AG04450 (cell line): ENCODE data around the gene PDE4D. TPM values are rescaled to one million over a fixed set of nuclear protein-coding genes. Genes with fewer than 3 reads are reported as not detected.

Experiments used
- CTCF ChIA-PET: fragments of 300-600, 350-600 bp; formaldehyde crosslinking; extraction: SDS; loops from one replicate; lab custom pipeline; 2022; ENCODE audit warnings: antibody characterized with exemption, inconsistent platforms; lab: Charles Lee
- POLR2A ChIA-PET: fragments of 350-600 bp; formaldehyde crosslinking; extraction: SDS; loops from one replicate; lab custom pipeline; 2021; ENCODE audit warnings: antibody characterized with exemption, inconsistent platforms; lab: Yijun Ruan, JAX
- DNase-seq: peaks from one replicate; pipeline ENCODE4 v3.0.0-alpha.2; 2011; ENCODE audit warnings: low read depth, low spot score
- H3K27ac ChIP-seq: one replicate; pipeline ENCODE4 v1.5.1; 2012; ENCODE audit warnings: low read depth, low read length, control low read depth
- H3K27me3 ChIP-seq: one replicate; pipeline ENCODE4 v1.6.0; 2012; ENCODE audit warnings: low read length; ENCODE audit not compliant: control insufficient read depth, insufficient read depth
- H3K4me3 ChIP-seq: 2 replicates; pipeline ENCODE4 v1.5.1; 2011; ENCODE audit warnings: mild to moderate bottlenecking, low read depth, low read length, control low read depth
- H3K9me3 ChIP-seq: 2 replicates; pipeline ENCODE4 v1.5.1; 2012; ENCODE audit warnings: low read length; ENCODE audit not compliant: control insufficient read depth, insufficient read depth
- polyA plus RNA-seq: library from polyadenylated mRNA; depleted of rRNA; stranded (reverse); fragments of >200 nt; gene quantifications from 2 replicates; pipeline ENCODE4 v1.2.3, GENCODE V29; 2011
- TF ChIP-seq, protein P1 (sequence below): IDR thresholded peaks from 2 replicates; pipeline ENCODE4 v1.5.1; 2011; ENCODE audit warnings: low read depth, low read length, control low read depth, inconsistent platforms

Gene PDE4D
- polyA plus RNA-seq, 1 experiment, result 12.0 TPM

DNA sequence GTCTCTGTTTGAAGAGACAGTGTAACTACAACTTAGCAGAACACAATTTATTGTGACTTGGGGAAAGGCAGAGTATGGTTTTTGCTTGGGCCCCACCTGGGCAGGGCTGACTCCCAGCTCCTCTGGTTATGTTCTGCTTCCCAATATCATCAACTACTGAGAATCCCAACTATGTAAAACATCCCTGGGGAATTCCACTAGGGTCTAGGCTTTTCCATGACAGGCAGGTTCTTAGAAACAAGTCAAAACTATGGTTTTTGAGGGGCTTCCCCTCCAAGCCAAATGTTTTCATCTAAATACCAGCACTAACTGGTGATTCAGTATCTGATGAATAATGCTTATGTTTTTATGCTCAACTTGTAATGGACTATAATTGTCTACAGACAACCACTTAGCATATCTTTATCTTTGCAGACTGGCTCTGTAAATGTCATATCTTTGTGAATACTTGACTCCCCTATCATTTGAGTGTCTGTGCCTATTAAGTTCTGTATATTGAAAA, 409.5 kb downstream of the PDE4D start:
- DNase-seq, result no peak
- CTCF ChIA-PET, result no interaction called here
- POLR2A ChIA-PET, result no interaction called here
- no peak overlapping the region for H3K4me3 ChIP-seq
- TF ChIP-seq, protein P1, sequence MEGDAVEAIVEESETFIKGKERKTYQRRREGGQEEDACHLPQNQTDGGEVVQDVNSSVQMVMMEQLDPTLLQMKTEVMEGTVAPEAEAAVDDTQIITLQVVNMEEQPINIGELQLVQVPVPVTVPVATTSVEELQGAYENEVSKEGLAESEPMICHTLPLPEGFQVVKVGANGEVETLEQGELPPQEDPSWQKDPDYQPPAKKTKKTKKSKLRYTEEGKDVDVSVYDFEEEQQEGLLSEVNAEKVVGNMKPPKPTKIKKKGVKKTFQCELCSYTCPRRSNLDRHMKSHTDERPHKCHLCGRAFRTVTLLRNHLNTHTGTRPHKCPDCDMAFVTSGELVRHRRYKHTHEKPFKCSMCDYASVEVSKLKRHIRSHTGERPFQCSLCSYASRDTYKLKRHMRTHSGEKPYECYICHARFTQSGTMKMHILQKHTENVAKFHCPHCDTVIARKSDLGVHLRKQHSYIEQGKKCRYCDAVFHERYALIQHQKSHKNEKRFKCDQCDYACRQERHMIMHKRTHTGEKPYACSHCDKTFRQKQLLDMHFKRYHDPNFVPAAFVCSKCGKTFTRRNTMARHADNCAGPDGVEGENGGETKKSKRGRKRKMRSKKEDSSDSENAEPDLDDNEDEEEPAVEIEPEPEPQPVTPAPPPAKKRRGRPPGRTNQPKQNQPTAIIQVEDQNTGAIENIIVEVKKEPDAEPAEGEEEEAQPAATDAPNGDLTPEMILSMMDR, result no peak
- H3K27me3 ChIP-seq, result no peaks in the 10 kb centered on the region
- no peaks in the 10 kb centered on the region for H3K9me3 ChIP-seq
- no peak overlapping the region for H3K27ac ChIP-seq

DNA sequence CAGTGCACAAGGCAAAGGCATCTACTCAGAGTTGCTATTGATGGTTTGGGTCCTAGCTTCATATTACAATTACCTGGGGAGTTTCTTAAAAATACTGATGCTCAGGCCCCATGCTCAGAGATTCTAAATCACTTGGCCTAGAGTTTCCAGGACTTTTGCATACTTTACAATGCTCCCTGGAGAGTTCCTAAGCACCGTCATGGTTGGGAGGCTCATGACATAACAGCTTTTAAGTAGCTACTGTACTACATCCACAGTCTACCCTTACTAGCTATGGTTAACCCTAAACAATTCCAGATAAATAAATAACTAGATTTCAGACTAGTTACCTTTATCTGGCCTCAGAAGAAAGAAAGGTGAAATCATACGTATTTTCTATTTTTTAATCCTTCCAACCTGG, 414.4 kb downstream of the PDE4D start:
- H3K4me3 ChIP-seq, result no peak overlapping the region
- DNase-seq, result no peak
- ChIA-PET CTCF (interaction anchor here (0.7 kb wide), 1 partner anchor 17 kb away, joined by 3 read pairs; no protein-coding TSS in a partner anchor), POLR2A (no interaction called here)
- H3K27ac ChIP-seq, result no peak overlapping the region
- TF ChIP-seq, protein P1, result no peak
- H3K27me3 ChIP-seq, result no peaks in the 10 kb centered on the region
- no peaks in the 10 kb centered on the region for H3K9me3 ChIP-seq

DNA sequence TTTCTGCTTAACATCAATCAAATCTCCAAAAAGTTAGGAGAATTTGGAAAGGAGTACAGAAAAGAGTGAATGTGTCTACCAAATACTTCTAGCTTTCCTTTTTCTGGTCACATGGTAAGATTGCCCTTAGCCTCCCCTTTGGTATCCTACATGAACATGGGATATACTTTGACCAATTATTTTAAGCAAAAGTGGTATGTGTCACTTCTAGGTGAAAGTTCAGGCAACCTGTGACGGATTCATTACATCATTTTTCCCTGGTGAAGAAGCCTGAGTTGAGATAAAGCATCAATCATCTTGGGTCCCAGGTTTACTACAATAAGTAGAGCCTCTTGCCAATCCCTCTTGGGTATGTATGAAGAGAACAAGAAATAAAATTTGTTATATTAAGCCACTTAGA, 419.2 kb downstream of the PDE4D start:
- H3K27me3 ChIP-seq, result no peaks in the 10 kb centered on the region
- H3K27ac ChIP-seq, result no peak overlapping the region
- ChIA-PET POLR2A (no interaction called here), CTCF (no interaction called here)
- no peaks in the 10 kb centered on the region for H3K9me3 ChIP-seq
- TF ChIP-seq, protein P1, result no peak
- no peak for DNase-seq
- no peak overlapping the region for H3K4me3 ChIP-seq

DNA sequence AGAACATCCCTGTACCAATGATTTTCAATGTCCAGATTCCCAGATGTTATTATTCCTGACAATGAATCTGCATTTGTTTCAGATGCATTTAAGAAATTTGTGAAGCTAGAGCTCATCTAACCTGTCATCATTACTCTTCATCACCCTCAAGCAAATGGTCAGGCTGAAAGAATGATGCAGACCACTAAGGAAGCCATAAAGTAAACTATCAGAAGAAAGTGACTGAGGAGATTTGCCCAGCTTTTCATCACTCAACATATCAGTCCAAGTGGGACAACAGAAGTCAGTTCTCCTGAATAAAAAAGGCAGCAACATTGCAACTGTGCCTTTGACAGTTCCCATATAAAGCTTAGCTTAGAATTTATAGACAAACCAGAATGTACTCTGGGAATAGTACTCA, 419.9 kb downstream of the PDE4D start:
- CTCF ChIA-PET, result interaction anchor here (1.3 kb wide), 1 partner anchor 200 kb away, joined by 4 read pairs; no protein-coding TSS in a partner anchor
- no peaks in the 10 kb centered on the region for H3K27me3 ChIP-seq
- H3K9me3 ChIP-seq, result no peaks in the 10 kb centered on the region
- no peak overlapping the region for H3K27ac ChIP-seq
- POLR2A ChIA-PET, result no interaction called here
- H3K4me3 ChIP-seq, result no peak overlapping the region
- DNase-seq, result no peak
- TF ChIP-seq, protein P1, result no peak

DNA sequence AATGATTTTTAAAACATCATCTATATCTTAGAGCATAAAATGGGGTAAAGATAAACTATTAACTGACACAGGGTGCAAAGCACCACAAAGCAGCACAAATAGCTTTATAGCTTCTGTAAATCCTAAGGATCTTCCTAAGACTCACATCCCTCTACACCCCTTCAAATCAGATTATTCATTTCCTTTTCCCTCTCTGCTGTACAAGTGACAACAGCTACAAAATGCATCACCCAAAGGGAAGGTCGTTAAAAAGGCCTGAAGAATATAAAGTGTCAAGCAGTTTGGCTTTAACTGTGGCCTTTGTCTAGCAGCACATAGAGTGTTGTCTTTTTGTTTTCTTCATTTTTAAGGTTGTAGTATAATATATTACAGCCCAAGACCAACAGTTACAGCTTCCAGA, 422.1 kb downstream of the PDE4D start:
- ChIA-PET POLR2A (no interaction called here), CTCF (no interaction called here)
- Histone ChIP-seq H3K27ac (no peak overlapping the region), H3K4me3 (no peak overlapping the region), H3K27me3 (no peaks in the 10 kb centered on the region), H3K9me3 (no peaks in the 10 kb centered on the region)
- no peak for DNase-seq
- TF ChIP-seq, protein P1, result no peak
